A549 (cell line): ENCODE data around the gene RDH11.

Experiments used
- CBX8 ChIP-seq: fragments of 200-600 bp; sonication (generic); IDR thresholded peaks from 2 replicates; pipeline ENCODE4 v1.6.1; 2016
- CEBPB ChIP-seq, 2 experiments: fragments of >200 bp in 1 of 2; sonication (Bioruptor Twin) in 1 of 2; formaldehyde crosslinking in 1 of 2; IDR thresholded peaks; 2 replicates each; pipeline ENCODE4 v1.6.1; 2012 to 2016
- CTCF ChIP-seq: fragments of >200 bp; sonication (Bioruptor Twin); formaldehyde crosslinking; IDR thresholded peaks from 3 replicates; pipeline ENCODE4 v1.5.1; 2016
- EP300 ChIP-seq, 2 experiments: fragments of >200 bp; sonication (Bioruptor Twin); formaldehyde crosslinking; IDR thresholded peaks; 2 replicates in 1 of 2; 3 replicates in 1 of 2; pipeline ENCODE4 v1.6.1; 2016 to 2017
- MAX ChIP-seq: IDR thresholded peaks from 2 replicates; pipeline ENCODE4 v1.6.1; 2012
- NFE2L2 ChIP-seq: fragments of 150-350 bp; conservative IDR thresholded peaks from 2 replicates; pipeline ENCODE4 v1.6.1; 2014; ENCODE audit warnings: low read length
- NR3C1 ChIP-seq: fragments of >200 bp; sonication (Bioruptor Twin); formaldehyde crosslinking; IDR thresholded peaks from 3 replicates; pipeline ENCODE4 v1.6.1; 2017
- POLR2A ChIP-seq: IDR thresholded peaks from 2 replicates; pipeline ENCODE4 v1.6.1; 2012; ENCODE audit warnings: mild to moderate bottlenecking, low read length
- REST ChIP-seq: fragments of 200-600 bp; sonication (generic); IDR thresholded peaks from 2 replicates; pipeline ENCODE4 v1.6.1; 2016; ENCODE audit warnings: antibody characterized with exemption, mild to moderate bottlenecking, moderate library complexity
- SMC3 ChIP-seq: fragments of >200 bp; sonication (Bioruptor Twin); formaldehyde crosslinking; IDR thresholded peaks from 3 replicates; pipeline ENCODE4 v1.6.1; 2018; ENCODE audit warnings: inconsistent platforms
- ZSCAN20 ChIP-seq: fragments of 250-450 bp; sonication (Bioruptor Pico); IDR thresholded peaks from 2 replicates; pipeline ENCODE4 v1.8.0; 2022; ENCODE audit warnings: mild to moderate bottlenecking, moderate library complexity

- TF ChIP-seq CTCF = peak; percentile 82
- no peak for TF ChIP-seq NR3C1
- TF ChIP-seq EP300 (IDR thresholded peaks at IDR 0.05) = no peak
- TF ChIP-seq SMC3 = peak; percentile 80
- no peak for TF ChIP-seq CEBPB (IDR thresholded peaks at IDR 0.05)
- TF ChIP-seq MAX = no peak
- no peak for TF ChIP-seq NFE2L2
- TF ChIP-seq REST = no peak
- TF ChIP-seq POLR2A = no peak
- TF ChIP-seq CBX8 = no peak
- TF ChIP-seq ZSCAN20 (CRISPR knock-in tag) = no peak
Measured at GRCh38 chr14:67666750-67667449, 28.7 kb downstream of the RDH11 start.
